Sigmoid colon (tissue), 4 donors: Measurements from ENCODE around the gene GPD2.

Experiments
- CTCF ChIP-seq, 4 experiments: fragments of 450-650 bp in 3 of 4; fragments of 200-600 bp in 1 of 4; IDR thresholded peaks; one replicate each; pipeline ENCODE4 v1.5.1; 2016 to 2019; ENCODE audit warnings: antibody characterized with exemption in 4 of 4, mild to moderate bottlenecking in 3 of 4, moderate library complexity in 2 of 4
- POLR2A ChIP-seq, 2 donors: fragments of 450-650 bp; IDR thresholded peaks; one replicate each; pipeline ENCODE4 v1.6.1; 2016; ENCODE audit warnings: antibody characterized with exemption in 2 of 2, mild to moderate bottlenecking in 2 of 2, moderate library complexity in 2 of 2
- POLR2AphosphoS5 ChIP-seq, 4 donors: sonication (generic); formaldehyde crosslinking; IDR thresholded peaks; one replicate each; pipeline ENCODE4 v1.6.1; 2017; ENCODE audit warnings: antibody characterized with exemption in 4 of 4

GRCh38 chr2:156447761-156448160, 11.6 kb downstream of the GPD2 start:
- TF ChIP-seq CTCF (IDR thresholded peaks at IDR 0.05), result no peak
- no peak for TF ChIP-seq POLR2AphosphoS5 (IDR thresholded peaks at IDR 0.05)
- no peak for TF ChIP-seq POLR2A (IDR thresholded peaks at IDR 0.05)
